ENCODE measurements around the gene WDR19. TPM values are rescaled to one million over a fixed set of nuclear protein-coding genes. Genes with fewer than 3 reads are reported as not detected.

WDR19 gene
- polyA plus RNA-seq, 10 donors: 15.6 to 32.6 (median 20.4) TPM

DNA sequence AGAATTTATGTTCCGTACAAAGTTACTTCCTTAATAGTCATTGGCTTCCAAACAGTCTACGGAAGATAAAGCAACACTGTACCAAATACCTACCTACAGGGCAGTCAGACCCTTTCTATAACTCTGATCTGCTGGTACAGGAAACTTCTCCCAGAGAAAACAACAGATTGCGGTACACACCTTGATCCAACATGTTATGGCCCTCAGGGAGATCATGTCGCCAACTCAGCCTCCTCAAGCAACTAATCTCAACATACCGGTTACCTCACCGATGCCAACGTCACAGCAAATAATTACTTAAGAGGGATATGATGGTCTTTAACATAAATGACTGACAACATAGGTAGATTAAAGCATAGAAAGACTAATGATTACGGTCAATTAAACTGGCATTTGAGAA is 113.5 kb downstream of the WDR19 start:
- DNase-seq: no peak

DNA sequence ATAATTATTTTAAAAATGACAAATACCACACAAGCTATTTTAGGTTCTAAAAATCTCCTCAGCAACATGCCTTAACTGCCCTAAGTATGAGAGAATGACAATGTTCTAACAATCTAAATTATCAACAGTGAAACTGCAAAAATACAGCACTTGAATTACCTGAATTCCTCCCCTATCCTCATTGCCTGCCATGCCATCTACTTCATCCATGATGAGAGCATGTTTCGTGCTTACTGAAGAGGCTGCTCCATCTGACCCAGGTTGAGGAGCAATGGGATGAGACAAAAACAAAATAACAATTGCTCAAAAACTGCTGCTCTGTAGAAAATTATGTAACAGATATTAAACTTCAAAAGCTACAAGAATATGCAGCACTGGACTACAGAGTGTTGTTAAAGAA is 120.6 kb downstream of the WDR19 start:
- DNase-seq: no peak

DNA sequence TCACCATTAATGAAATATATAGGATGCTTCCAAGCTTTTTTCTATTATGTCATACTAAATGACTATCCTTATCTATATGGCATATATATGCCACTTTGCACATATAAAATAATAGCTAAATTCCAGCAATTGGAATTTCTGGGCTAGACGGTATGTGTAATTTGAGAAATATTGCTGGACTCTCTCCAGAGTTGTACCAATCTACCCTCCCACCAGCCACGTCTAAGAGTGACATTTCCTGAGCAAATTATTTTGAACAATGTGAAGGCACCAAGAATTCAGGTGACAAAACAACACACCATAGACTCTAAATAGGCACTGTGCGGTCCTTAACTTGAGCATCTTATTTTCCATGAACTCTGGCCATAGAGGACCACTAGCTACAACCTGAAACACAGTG is 121.5 kb downstream of the WDR19 start:
- DNase-seq: no peak

DNA sequence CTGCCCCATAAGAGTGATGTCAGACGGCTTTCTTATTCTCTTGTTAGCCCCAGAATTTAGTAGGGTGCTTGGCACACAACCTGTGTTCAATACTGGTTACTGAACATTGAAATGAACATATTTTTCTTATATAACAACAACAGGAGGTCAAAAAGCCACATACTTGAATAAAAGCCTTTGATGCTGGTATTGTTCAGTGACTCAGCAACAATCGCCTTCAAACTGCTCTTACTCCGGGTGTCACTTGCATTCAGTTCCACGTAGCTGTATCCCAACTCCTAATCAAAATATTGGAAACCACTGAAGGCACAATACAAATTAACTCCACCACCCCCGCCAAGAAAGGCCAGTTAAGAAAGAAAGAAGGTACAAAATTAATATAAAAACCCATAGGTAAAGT is 122.3 kb downstream of the WDR19 start:
- no peak for DNase-seq

DNA sequence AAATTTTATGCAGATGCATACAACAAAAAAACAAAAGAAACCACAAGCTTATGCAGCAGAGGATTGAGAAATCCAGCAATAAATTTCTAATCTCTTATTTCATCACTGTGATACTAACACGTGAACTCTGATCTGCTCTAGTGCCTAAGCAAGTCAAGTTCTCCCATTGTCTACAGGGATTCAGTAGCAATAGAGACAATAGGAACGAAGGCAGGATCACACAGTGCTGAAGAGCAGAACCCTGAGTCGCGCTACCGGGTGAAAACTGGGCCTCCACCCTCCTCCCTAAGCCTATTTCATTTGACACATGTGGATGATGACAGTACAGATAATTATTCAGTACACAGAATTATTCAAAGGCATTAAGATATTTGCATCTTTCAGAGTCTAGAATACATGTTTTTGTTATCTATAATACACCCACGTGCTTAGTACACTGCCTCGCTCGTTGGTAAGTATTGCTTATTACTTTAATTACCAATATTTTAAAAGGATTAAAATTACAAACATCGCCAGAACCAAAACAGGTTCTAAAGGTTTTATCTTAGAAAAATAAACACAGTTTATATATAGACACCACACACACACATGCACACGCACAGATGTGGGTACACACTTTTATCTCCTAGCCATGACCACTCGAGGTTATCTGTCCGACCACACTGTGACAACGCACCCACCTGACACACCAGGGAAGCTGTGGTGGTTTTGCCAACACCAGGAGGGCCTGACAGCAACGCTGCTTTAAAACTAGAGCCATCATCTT is 123.8 kb downstream of the WDR19 start:
- DNase-seq: no peak

DNA sequence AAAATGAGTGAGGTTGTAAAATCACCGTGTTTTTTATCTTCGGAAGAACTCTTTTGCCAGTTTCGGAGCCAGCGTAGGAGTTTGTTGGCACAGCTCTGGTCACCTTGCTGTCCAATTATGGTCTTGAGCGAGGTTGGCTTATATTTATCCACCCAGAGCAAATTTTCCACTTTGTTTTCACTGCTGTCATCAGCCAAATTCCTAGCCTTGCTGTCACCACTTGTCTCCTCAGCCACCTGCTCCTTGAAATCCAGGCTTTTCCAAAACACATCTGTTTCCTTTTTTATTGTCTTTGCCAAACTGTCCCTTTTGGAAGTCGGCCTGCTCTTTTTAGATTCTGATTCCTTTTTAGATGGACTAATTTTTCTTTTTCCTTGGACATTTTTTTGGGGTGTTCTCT is 126.3 kb downstream of the WDR19 start:
- DNase-seq: peak; percentile 41 to 77 (median 71)

GRCh38 chr4:39312816-39313215 is 130.5 kb downstream of the WDR19 start:
- peak in 1 of 3 donors; percentile 39 for DNase-seq

DNA sequence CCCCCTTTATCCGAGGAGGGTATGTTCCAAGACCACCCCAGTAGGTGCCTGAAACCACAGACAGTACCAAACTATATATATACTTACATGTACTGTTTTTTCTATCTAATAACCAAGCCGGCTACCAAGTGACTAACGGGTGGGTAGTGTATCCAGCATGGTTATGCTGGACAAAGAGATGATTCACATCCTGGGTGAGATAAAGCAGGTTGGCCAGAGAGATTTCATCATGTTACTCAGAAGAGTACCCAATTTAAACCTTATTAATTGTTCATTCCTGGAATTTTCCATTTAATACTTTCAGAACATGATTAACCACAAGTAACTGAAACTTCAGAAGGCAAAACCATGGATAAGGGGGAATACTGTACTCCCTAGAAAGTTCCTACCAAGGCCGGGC is 137.3 kb downstream of the WDR19 start:
- DNase-seq: peak in 1 of 3 donors; percentile 20

- DNase-seq: no peak
These were observed 138.2 kb downstream of the WDR19 start for GRCh38 chr4:39320381-39321115.

DNA sequence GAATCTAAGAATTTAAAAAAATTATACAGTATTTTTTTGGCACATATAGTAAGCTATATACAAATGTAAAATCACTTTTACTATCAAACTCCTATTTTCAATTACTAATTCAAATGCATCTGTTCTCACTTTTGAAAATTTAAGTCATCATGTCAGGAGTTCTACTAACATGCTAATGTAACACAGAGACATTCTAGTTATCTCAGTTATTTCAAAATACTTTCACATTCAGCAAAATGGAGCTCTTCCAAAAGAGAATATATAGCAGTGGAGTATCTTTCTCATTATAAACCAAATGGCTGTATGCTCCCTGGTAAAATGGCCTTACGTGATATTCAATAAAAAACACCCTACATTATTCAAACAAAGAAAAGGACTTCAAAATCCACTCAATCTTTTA is 141.5 kb downstream of the WDR19 start:
- DNase-seq: no peak

DNA sequence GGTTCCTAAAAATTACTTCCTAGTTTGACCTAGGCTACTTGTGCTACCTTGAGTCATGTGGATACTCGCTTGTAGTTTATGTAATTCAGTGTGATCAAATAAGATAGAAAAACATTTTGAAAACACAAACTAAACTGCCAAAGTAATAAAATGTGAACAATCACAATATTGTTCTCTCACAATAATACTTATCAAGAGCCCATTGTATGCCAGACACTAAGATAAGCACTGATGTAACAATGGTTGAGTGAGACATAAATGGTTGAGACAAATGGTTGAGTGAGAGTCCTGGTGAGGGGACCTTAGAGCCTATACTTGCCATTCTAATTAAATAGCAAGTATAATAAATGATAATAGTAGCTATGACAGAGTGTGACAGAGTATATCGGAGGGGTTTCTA is 142.1 kb downstream of the WDR19 start:
- no peak for DNase-seq

GRCh38 chr4:39324897-39325613 is 142.7 kb downstream of the WDR19 start:
- DNase-seq: no peak

GRCh38 chr4:39326468-39326977 is 144.2 kb downstream of the WDR19 start:
- no peak for DNase-seq

- no peak for DNase-seq
These were observed 148.0 kb downstream of the WDR19 start for GRCh38 chr4:39330353-39330752.

DNA sequence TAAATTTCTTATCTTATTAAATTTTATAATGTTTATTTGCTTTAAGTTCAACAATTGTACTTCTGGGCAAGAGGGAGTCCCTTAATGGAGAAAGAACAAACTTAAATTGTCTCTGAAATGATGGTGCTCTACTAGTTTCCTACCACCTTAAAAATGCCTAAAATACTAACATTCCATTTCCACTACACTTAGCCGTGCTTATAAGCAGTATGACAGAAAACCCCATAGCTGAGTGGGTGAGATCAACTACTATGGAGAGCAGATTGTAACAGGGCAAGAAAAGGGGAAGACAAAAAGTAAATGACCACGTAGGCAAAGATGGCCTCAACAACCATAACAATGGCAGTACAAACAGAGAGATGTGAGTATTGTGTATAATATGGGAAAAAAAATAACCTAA is 148.9 kb downstream of the WDR19 start:
- DNase-seq: no peak

Other genes with a start within 250 kb of the WDR19 start
- gene TMEM156, start 150.1 kb upstream of the WDR19 start, polyA plus RNA-seq (ENCODE audit: insufficient read length in 10 of 10): under 1 TPM in 8 of 10 donors, not detected in 2; 0.09 to 0.90 (median 0.31) TPM
- 10 to 100 TPM; 12.8 to 21.3 (median 19.1) TPM for gene KLHL5, start 120.3 kb upstream of the WDR19 start, polyA plus RNA-seq (ENCODE audit: insufficient read length in 10 of 10)
- 10 to 100 TPM; 24.1 to 42.5 (median 34.4) TPM for gene RFC1, start 183.8 kb downstream of the WDR19 start, polyA plus RNA-seq (ENCODE audit: insufficient read length in 10 of 10)
- under 1 TPM; 0.05 to 0.13 (median 0.07) TPM for gene KLB, start 224.4 kb downstream of the WDR19 start, polyA plus RNA-seq (ENCODE audit: insufficient read length in 10 of 10)

Measured in muscle of back (tissue), 11 donors.